Breast epithelium (tissue), 3 donors: Measurements from ENCODE around the gene C6orf15.

Experiments
- POLR2A ChIP-seq: fragments of 450-650 bp; IDR thresholded peaks from one replicate; pipeline ENCODE4 v1.6.1; 2016; ENCODE audit warnings: antibody characterized with exemption, mild to moderate bottlenecking, moderate library complexity
- TF ChIP-seq, protein P1 (sequence below), 3 donors: fragments of 450-650 bp; IDR thresholded peaks; one replicate each; pipeline ENCODE4 v1.5.1; 2016 to 2017; ENCODE audit warnings: antibody characterized with exemption in 3 of 3, mild to moderate bottlenecking in 3 of 3, moderate library complexity in 3 of 3

- TF ChIP-seq, protein P1, sequence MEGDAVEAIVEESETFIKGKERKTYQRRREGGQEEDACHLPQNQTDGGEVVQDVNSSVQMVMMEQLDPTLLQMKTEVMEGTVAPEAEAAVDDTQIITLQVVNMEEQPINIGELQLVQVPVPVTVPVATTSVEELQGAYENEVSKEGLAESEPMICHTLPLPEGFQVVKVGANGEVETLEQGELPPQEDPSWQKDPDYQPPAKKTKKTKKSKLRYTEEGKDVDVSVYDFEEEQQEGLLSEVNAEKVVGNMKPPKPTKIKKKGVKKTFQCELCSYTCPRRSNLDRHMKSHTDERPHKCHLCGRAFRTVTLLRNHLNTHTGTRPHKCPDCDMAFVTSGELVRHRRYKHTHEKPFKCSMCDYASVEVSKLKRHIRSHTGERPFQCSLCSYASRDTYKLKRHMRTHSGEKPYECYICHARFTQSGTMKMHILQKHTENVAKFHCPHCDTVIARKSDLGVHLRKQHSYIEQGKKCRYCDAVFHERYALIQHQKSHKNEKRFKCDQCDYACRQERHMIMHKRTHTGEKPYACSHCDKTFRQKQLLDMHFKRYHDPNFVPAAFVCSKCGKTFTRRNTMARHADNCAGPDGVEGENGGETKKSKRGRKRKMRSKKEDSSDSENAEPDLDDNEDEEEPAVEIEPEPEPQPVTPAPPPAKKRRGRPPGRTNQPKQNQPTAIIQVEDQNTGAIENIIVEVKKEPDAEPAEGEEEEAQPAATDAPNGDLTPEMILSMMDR (IDR thresholded peaks at IDR 0.05) = no peak
- no peak for TF ChIP-seq POLR2A
These were observed 25.5 kb downstream of the C6orf15 start for GRCh38 chr6:31086788-31087440.
